SU-DHL-6 (cell line): ENCODE measurements around the gene PARN.

Experiments used
- H2AFZ ChIP-seq: fragments of 200-600 bp; sonication (generic); 2 replicates; pipeline ENCODE4 v1.6.1; 2014; ENCODE audit warnings: low read depth, mild to moderate bottlenecking, moderate library complexity, mixed read lengths, antibody characterized with exemption, low read length; ENCODE audit not compliant: severe bottlenecking
- H3F3A ChIP-seq: fragments of 200-600 bp; shearing (Covaris generic); 2 replicates; pipeline ENCODE4 v1.6.0; 2016; ENCODE audit warnings: antibody characterized with exemption, mild to moderate bottlenecking; ENCODE audit not compliant: insufficient read depth
- H3K27ac ChIP-seq: fragments of 200-600 bp; sonication (generic); 2 replicates; pipeline ENCODE4 v1.5.1; 2016; ENCODE audit warnings: low read depth, mild to moderate bottlenecking, low read length, moderate library complexity, mixed read lengths
- H3K27me3 ChIP-seq: fragments of 200-600 bp; sonication (generic), shearing (Covaris generic); 2 replicates; pipeline ENCODE4 v1.6.0; 2014; ENCODE audit warnings: mild to moderate bottlenecking, low read length
- H3K36me3 ChIP-seq: fragments of 200-600 bp; sonication (generic); 2 replicates; pipeline ENCODE4 v1.6.1; 2014; ENCODE audit warnings: mild to moderate bottlenecking, low read length, mixed read lengths
- H3K4me2 ChIP-seq: fragments of 300-600, 200-600 bp; shearing (Covaris generic), sonication (generic); 2 replicates; pipeline ENCODE4 v1.6.0; 2014; ENCODE audit warnings: low read length, low read depth, mild to moderate bottlenecking; ENCODE audit not compliant: poor library complexity, severe bottlenecking
- H3K4me3 ChIP-seq: fragments of 200-600 bp; sonication (generic); 2 replicates; pipeline ENCODE4 v1.5.1; 2014; ENCODE audit warnings: antibody characterized with exemption, low read length, mild to moderate bottlenecking, mixed read lengths; ENCODE audit not compliant: insufficient read depth, poor library complexity, severe bottlenecking
- H3K79me2 ChIP-seq: fragments of 200-600 bp; sonication (generic); 2 replicates; pipeline ENCODE4 v1.6.1; 2014; ENCODE audit warnings: mild to moderate bottlenecking, low read length, moderate library complexity; ENCODE audit not compliant: insufficient read depth
- H3K9ac ChIP-seq: fragments of 200-600 bp; sonication (generic); 2 replicates; pipeline ENCODE4 v1.7.0; 2014; ENCODE audit warnings: mild to moderate bottlenecking, low read length
- H3K9me2 ChIP-seq: fragments of 200-600 bp; sonication (generic); replicated peaks from 2 replicates; pipeline ENCODE4 v1.6.1; 2014; ENCODE audit warnings: low read length; ENCODE audit not compliant: insufficient read depth
- H3K9me3 ChIP-seq: fragments of 200-600 bp; sonication (generic); 2 replicates; pipeline ENCODE4 v1.6.1; 2014; ENCODE audit warnings: low read length, mixed read lengths; ENCODE audit not compliant: insufficient read depth
- H4K20me1 ChIP-seq: fragments of 200-600 bp; sonication (generic); 2 replicates; pipeline ENCODE4 v1.6.1; 2014; ENCODE audit warnings: low read depth, mild to moderate bottlenecking, antibody characterized with exemption, low read length, moderate library complexity, mixed read lengths
- CTCF ChIP-seq: fragments of 200-600 bp; sonication (generic); IDR thresholded peaks from one replicate; pipeline ENCODE4 v1.5.1; 2017; ENCODE audit warnings: antibody characterized with exemption, mild to moderate bottlenecking, low read length, moderate library complexity; ENCODE audit not compliant: insufficient read depth, poor library complexity, severe bottlenecking
- EZH2phosphoT487 ChIP-seq: fragments of 200-600 bp; sonication (generic), shearing (Covaris generic); conservative IDR thresholded peaks from 2 replicates; pipeline ENCODE4 v1.6.1; 2018; ENCODE audit warnings: mild to moderate bottlenecking, antibody characterized with exemption, low read length, moderate library complexity, mixed read lengths

PARN gene

GRCh38 chr16:14611660-14612059, 18.4 kb downstream of the PARN start:
- Histone ChIP-seq H3K9ac (no peak overlapping the region), H3K9me3 (no peaks in the 10 kb centered on the region), H3K27ac (no peak overlapping the region), H3K4me2 (no peak overlapping the region), H2AFZ (no peak overlapping the region), H3F3A (peaks cover 43% of the 10 kb centered on the region), H4K20me1 (no peaks in the 10 kb centered on the region), H3K9me2 (no peaks in the 10 kb centered on the region), H3K36me3 (peaks cover 12% of the 10 kb centered on the region), H3K27me3 (no peaks in the 10 kb centered on the region), H3K4me3 (no peak overlapping the region), H3K79me2 (no peaks in the 10 kb centered on the region; the same call in 1 of the 2 replicates)
- TF ChIP-seq CTCF (no peak), EZH2phosphoT487 (no peak)

- TF ChIP-seq CTCF (no peak), EZH2phosphoT487 (no peak)
- Histone ChIP-seq H4K20me1 (no peaks in the 10 kb centered on the region), H3K4me3 (peak overlapping the region; percentile 32), H2AFZ (no peak overlapping the region), H3K9me3 (no peaks in the 10 kb centered on the region), H3K36me3 (no peaks in the 10 kb centered on the region; the same call in 1 of the 2 replicates), H3K4me2 (peak overlapping the region; percentile 86), H3K27me3 (no peaks in the 10 kb centered on the region), H3K9ac (peak overlapping the region; percentile 48), H3F3A (peaks cover 55% of the 10 kb centered on the region), H3K9me2 (no peaks in the 10 kb centered on the region), H3K27ac (peak overlapping the region; percentile 95), H3K79me2 (peaks cover 5% of the 10 kb centered on the region; the same call in 1 of the 2 replicates)
Observed at GRCh38 chr16:14609716-14610115, 20.3 kb downstream of the PARN start.

- Histone ChIP-seq H3K9ac (peak overlapping the region; percentile 48), H3K4me3 (peak overlapping the region; percentile 21), H3K79me2 (peaks cover 5% of the 10 kb centered on the region; the same call in 1 of the 2 replicates), H3K9me2 (no peaks in the 10 kb centered on the region), H4K20me1 (no peaks in the 10 kb centered on the region), H3K36me3 (peaks cover 3% of the 10 kb centered on the region), H3K9me3 (no peaks in the 10 kb centered on the region), H2AFZ (no peak overlapping the region), H3K27me3 (no peaks in the 10 kb centered on the region), H3K27ac (peak overlapping the region; percentile 95), H3F3A (peaks cover 60% of the 10 kb centered on the region), H3K4me2 (peak overlapping the region; percentile 86)
- TF ChIP-seq CTCF = no peak
- no peak for TF ChIP-seq EZH2phosphoT487
Observed at GRCh38 chr16:14608604-14609003, 21.5 kb downstream of the PARN start.
